ENCODE data around the gene SMPD3. TPM values are rescaled to one million over a fixed set of nuclear protein-coding genes. Genes with fewer than 3 reads are reported as not detected.

The SMPD3 gene
- total and polyA plus RNA-seq, 9 of the 15 experiments (the other 6 are each of a cell fraction or from before 2014, with no cell fraction given) = 0.03 to 1.2 (median 0.18) TPM

- TF ChIP-seq, protein P1, sequence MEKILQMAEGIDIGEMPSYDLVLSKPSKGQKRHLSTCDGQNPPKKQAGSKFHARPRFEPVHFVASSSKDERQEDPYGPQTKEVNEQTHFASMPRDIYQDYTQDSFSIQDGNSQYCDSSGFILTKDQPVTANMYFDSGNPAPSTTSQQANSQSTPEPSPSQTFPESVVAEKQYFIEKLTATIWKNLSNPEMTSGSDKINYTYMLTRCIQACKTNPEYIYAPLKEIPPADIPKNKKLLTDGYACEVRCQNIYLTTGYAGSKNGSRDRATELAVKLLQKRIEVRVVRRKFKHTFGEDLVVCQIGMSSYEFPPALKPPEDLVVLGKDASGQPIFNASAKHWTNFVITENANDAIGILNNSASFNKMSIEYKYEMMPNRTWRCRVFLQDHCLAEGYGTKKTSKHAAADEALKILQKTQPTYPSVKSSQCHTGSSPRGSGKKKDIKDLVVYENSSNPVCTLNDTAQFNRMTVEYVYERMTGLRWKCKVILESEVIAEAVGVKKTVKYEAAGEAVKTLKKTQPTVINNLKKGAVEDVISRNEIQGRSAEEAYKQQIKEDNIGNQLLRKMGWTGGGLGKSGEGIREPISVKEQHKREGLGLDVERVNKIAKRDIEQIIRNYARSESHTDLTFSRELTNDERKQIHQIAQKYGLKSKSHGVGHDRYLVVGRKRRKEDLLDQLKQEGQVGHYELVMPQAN (IDR thresholded peaks at IDR 0.05; ENCODE audit: borderline replicate concordance) = no peak
- TF ChIP-seq CTCF (IDR thresholded peaks at IDR 0.05 in 2 of 3, conservative IDR thresholded peaks at IDR 0.05 in 1 of 3; ENCODE audit: insufficient read depth in 2 of 3, low read depth in 1 of 3, low read length in 3 of 3) = peak; percentile 27 to 44 (median 35); a peak in 4 of 6 replicates
- TF ChIP-seq SP2 (IDR thresholded peaks at IDR 0.05; ENCODE audit: extremely low read depth, low read depth, low read length, poor library complexity, severe bottlenecking) = no peak
- TF ChIP-seq LCOR (CRISPR knock-in tag; IDR thresholded peaks at IDR 0.05) = 0 out of 2 replicates have a peak, but pooled peaks have one; percentile 19
- H3K79me2 ChIP-seq (ENCODE audit: control insufficient read depth, insufficient read depth, low read length) = no peaks in the 10 kb centered on the region
- no peaks in the 10 kb centered on the region for H3K9me3 ChIP-seq (replicated peaks; ENCODE audit: control insufficient read depth, insufficient read depth, low read depth, low read length)
- BruUV-seq (replicated peaks) = no TSS peak
- peaks cover 2 to 18% of the 10 kb centered on the region in 2 experiments; a peak in 4 of 5 replicates for H3K27me3 ChIP-seq (ENCODE audit: control insufficient read depth in 2 of 2, insufficient read depth in 2 of 2, low read length in 2 of 2)
- intact Hi-C loops (cut with micrococcal nuclease) = no loop called here
- DNase-seq (ENCODE audit: extremely low read depth in 1 of 4, low spot score in 3 of 4) = peak in 2 of 4 experiments; percentile 41 to 45
- ChIA-PET POLR2A (interaction anchor here (0.7 to 1.6 kb wide), 3 partner anchors 17 to 640 kb away, joined by 3 to 5 read pairs (median 3); no protein-coding TSS in a partner anchor), CTCF (ENCODE audit: low intra/inter-chr PET ratio) (no interaction called here)
- in situ Hi-C loops (cut with MboI) = no loop called here
- H3K27ac ChIP-seq (ENCODE audit: extremely low read depth, low read depth, low read length) = no peak overlapping the region
- 11% methylated on average over 14 of the region's 14 CpGs for WGBS (ENCODE audit: insufficient coverage, low coverage, missing lambda C conversion rate)
- H2AFZ ChIP-seq (ENCODE audit: low read depth, low read length) = peak overlapping the region; percentile 12; the same call in 1 of the 2 replicates
- no peaks in the 10 kb centered on the region for H3K9me1 ChIP-seq (ENCODE audit: control insufficient read depth, insufficient read depth, low read length)
- no peak overlapping the region for H3K4me3 ChIP-seq
- H4K20me1 ChIP-seq (replicated peaks; ENCODE audit: control insufficient read depth, insufficient read depth, low read length) = peaks cover 11% of the 10 kb centered on the region
- H3K4me1 ChIP-seq (replicated peaks in 1 of 2; ENCODE audit: control insufficient read depth in 2 of 2, insufficient read depth in 2 of 2, low read length in 2 of 2) = peaks cover 9 to 56% of the 10 kb centered on the region in 2 experiments; a peak in 3 of 5 replicates
- no peak for FAIRE-seq
- peak; percentile 19; the same call in 1 of the 3 replicates for ATAC-seq
- peak overlapping the region in 1 of 2 experiments; percentile 68; a peak in 1 of 4 replicates for H3K9ac ChIP-seq (ENCODE audit: insufficient read depth in 1 of 2, low read depth in 2 of 2, low read length in 2 of 2)
- H3K4me2 ChIP-seq (ENCODE audit: insufficient read depth, low read length) = no peak overlapping the region
- no peaks in the 10 kb centered on the region for H3K36me3 ChIP-seq (ENCODE audit: control insufficient read depth, insufficient read depth, low read length)
Measured at GRCh38 chr16:68364561-68364998, 83.7 kb downstream of the SMPD3 start.
